Astrocyte of the spinal cord (primary cell): Measurements from ENCODE around the gene PCBD1.
A peak's percentile ranks its signal among the peaks of the same experiment; 100 is the strongest.

Source experiments
- DNase-seq: peaks from one replicate; pipeline ENCODE4 v3.0.0; 2011; ENCODE audit warnings: low read depth, low spot score
- H3K4me3 ChIP-seq: 2 replicates; pipeline ENCODE4 v1.5.1; 2011; ENCODE audit warnings: low read depth, mild to moderate bottlenecking, low read length, moderate library complexity
- in situ Hi-C: cut with HindIII; loops from 2 replicates; pipeline ENCODE4 v1.10.0; 2017; ENCODE audit warnings: low sequenced_read_pairs
- TF ChIP-seq, protein P1 (sequence below): IDR thresholded peaks from 2 replicates; pipeline ENCODE4 v1.5.1; 2012; ENCODE audit warnings: low read depth, mild to moderate bottlenecking, low read length, inconsistent platforms

Gene PCBD1

GRCh38 chr10:70849582-70850016, 38.8 kb downstream of the PCBD1 start:
- in situ Hi-C loops, result no loop called here
- TF ChIP-seq, protein P1, sequence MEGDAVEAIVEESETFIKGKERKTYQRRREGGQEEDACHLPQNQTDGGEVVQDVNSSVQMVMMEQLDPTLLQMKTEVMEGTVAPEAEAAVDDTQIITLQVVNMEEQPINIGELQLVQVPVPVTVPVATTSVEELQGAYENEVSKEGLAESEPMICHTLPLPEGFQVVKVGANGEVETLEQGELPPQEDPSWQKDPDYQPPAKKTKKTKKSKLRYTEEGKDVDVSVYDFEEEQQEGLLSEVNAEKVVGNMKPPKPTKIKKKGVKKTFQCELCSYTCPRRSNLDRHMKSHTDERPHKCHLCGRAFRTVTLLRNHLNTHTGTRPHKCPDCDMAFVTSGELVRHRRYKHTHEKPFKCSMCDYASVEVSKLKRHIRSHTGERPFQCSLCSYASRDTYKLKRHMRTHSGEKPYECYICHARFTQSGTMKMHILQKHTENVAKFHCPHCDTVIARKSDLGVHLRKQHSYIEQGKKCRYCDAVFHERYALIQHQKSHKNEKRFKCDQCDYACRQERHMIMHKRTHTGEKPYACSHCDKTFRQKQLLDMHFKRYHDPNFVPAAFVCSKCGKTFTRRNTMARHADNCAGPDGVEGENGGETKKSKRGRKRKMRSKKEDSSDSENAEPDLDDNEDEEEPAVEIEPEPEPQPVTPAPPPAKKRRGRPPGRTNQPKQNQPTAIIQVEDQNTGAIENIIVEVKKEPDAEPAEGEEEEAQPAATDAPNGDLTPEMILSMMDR, result no peak
- H3K4me3 ChIP-seq, result no peak overlapping the region
- DNase-seq, result peak; percentile 79

DNA sequence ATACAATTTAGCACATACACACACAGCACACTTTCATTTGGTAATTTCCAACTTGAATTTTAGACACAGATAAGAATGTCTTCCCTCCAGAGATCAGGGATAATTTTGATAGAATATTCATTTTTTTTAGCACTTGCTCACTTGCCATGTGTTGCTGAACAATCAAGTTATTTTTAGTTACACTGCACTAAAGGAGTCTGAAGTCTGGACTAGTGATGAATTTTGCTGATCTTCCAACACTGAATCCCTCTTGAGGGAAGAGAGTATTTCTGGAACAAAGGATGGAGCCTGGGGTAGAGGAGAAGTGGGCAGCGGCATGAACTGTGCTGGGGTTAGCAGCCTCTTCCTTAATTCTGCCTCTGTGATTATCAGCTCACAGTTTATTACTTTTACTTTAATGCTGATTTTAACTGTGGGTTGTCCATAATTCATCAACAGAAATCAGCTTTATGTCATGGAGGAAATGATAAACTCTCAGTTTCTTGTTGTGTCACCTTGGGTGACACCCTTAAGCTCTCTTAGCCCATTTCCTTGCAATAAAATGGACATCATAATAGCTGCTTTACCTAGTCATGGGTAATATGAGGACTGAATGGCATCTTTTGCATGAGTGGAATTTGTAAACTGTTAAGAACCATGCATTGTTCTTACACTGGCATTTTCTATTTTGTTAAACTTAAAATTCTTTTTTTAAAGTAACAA, 40.6 kb downstream of the PCBD1 start:
- in situ Hi-C loops, result no loop called here
- no peak for DNase-seq
- TF ChIP-seq, protein P1, result no peak
- no peak overlapping the region for H3K4me3 ChIP-seq

- TF ChIP-seq, protein P1, result no peak
- in situ Hi-C loops, result no loop called here
- no peak overlapping the region for H3K4me3 ChIP-seq
- DNase-seq, result no peak
Measured at GRCh38 chr10:70846795-70847194, 41.6 kb downstream of the PCBD1 start.

DNA sequence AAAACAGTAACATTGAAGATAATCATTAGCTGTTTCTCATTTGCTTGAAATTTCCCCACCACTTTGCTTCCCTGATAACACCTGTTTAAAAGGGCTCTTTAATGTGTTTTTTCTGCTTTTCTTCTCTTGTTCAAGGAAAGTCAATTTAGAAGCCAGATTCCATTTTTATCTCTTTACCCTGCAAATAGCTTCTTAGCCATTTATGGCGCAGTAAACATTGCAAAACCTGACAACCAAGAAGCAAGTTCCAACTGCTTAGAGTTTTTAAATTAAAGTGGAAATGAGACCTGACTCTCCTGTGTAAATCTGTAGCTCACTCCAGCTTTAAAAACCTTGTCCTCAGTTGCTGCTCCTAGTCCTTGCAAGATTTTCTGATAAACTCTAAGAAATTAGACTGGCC, 42.5 kb downstream of the PCBD1 start:
- DNase-seq, result no peak
- TF ChIP-seq, protein P1, result no peak
- H3K4me3 ChIP-seq, result no peak overlapping the region
- in situ Hi-C loops, result no loop called here

DNA sequence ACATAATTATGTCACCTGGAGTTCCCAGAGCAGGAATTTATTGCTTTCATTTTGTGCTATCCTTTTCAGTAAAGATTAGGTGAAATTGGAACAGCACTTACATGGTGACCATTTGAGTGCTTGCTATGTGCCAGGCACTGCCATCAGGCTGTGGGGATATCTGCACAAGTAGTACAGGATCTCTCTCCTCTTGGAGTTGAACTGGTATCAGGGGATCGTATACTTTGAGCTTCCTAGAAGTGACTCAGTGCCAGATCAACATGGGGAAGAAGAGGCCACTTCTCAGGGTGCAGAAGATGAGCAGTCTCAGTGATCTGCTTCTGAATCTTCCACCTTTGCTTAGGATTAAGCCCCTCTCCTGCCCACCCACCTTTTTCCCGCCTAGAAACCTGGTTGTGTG, 43.1 kb downstream of the PCBD1 start:
- no peak overlapping the region for H3K4me3 ChIP-seq
- TF ChIP-seq, protein P1, result no peak
- in situ Hi-C loops, result no loop called here
- DNase-seq, result no peak

DNA sequence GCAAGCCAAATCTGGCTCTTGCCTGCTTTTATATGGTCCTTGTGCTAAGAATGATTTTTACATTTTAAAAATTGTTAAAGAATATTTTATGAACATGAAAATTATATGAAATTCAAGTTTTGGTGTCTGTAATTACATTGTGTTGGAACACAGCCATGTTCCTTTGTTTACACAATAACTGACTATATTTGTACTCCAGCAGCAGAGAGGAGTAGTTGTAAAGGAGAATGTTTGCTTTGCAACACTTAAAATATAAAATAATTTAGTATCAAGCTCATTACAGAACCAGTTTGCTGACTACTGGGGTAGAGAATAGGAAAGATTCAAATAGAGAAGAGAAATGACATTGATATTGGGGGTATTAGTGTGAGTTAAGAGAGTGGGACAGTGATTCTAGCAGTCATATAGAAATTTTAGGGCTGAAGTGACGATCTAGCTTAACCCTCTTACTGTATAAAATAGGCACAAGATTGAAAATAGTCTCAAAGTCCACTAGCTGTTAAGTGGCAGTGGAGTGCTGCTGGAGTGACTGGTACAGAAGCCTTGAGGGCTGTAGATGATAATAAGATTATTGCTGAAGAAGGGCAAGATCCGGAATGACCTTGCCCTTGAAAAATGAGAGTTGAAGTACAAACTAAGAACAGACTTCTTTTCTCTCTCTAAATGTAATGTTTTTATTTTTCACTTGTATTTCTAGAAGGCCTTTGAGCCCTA, 44.4 kb downstream of the PCBD1 start:
- no peak for DNase-seq
- in situ Hi-C loops, result no loop called here
- TF ChIP-seq, protein P1, result no peak

More for the DNA sequence above, 44.4 kb downstream of the PCBD1 start:
- no peak overlapping the region for H3K4me3 ChIP-seq
